Tibial nerve (tissue), 3 donors: ENCODE data around the gene PARD6G.

Experiments
- POLR2A ChIP-seq, 2 donors: fragments of 450-650 bp; IDR thresholded peaks; one replicate each; pipeline ENCODE4 v1.6.1; 2017; ENCODE audit warnings: antibody characterized with exemption in 2 of 2, mild to moderate bottlenecking in 2 of 2, moderate library complexity in 2 of 2
- TF ChIP-seq, protein P1 (sequence below), 5 experiments: fragments of 200-600 bp in 3 of 5; fragments of 450-650 bp in 2 of 5; sonication (generic) in 3 of 5; IDR thresholded peaks; one replicate each; pipeline ENCODE4 v1.5.1; 2016 to 2019; ENCODE audit warnings: antibody characterized with exemption in 5 of 5, mild to moderate bottlenecking in 3 of 5, moderate library complexity in 2 of 5

DNA sequence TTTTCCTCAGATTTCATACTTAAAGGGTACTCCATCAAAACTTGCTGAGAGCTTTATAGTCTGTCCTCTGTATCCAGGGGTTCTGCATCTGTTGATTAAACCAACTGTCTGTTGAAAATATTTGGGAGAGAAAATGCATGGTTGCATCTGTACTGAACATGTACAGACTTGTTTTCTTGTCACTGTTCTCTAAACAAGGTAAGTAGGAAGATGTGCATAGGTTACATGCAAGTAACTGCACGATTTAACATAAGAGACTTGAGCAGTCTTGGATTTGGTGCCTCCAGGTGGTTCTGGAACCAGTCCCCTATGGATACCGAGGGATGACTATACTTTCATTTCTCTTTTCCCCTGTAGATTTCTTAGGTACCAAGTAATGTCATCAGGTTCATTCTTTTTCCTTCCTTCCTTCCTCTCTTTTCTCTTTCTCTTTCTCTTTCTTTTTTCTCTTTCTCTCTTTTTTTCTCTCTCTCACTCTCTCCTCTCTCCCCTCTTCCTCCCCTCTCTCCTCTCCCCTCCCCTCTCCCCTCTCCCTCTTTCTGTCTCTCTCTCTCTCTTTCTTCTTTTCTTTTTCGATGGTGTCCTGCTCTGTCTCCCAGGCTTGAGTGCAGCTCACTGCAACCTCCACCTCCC, 115.0 kb downstream of the PARD6G start:
- TF ChIP-seq, protein P1, sequence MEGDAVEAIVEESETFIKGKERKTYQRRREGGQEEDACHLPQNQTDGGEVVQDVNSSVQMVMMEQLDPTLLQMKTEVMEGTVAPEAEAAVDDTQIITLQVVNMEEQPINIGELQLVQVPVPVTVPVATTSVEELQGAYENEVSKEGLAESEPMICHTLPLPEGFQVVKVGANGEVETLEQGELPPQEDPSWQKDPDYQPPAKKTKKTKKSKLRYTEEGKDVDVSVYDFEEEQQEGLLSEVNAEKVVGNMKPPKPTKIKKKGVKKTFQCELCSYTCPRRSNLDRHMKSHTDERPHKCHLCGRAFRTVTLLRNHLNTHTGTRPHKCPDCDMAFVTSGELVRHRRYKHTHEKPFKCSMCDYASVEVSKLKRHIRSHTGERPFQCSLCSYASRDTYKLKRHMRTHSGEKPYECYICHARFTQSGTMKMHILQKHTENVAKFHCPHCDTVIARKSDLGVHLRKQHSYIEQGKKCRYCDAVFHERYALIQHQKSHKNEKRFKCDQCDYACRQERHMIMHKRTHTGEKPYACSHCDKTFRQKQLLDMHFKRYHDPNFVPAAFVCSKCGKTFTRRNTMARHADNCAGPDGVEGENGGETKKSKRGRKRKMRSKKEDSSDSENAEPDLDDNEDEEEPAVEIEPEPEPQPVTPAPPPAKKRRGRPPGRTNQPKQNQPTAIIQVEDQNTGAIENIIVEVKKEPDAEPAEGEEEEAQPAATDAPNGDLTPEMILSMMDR (IDR thresholded peaks at IDR 0.05) = no peak
- TF ChIP-seq POLR2A (IDR thresholded peaks at IDR 0.05) = no peak
